Neural progenitor cell (in vitro differentiated cells): ENCODE data around the gene SPATA31A7. TPM values are rescaled to one million over a fixed set of nuclear protein-coding genes. Genes with fewer than 3 reads are reported as not detected.
"Not testable (repeated sequence)": the region's sequence is repeated elsewhere in the genome, so short reads cannot be mapped to it uniquely, and the experiment has no call there.

ENCODE experiments used
- DNase-seq: peaks from one replicate; pipeline ENCODE4 v3.0.0-alpha.2; 2016; ENCODE audit warnings: low spot score
- H2AFZ ChIP-seq: fragments of 200-600 bp; sonication (generic); replicated peaks from 2 replicates; pipeline ENCODE4 v1.6.1; 2016; ENCODE audit warnings: antibody characterized with exemption
- H3F3A ChIP-seq: fragments of 200-600 bp; sonication (generic); 2 replicates; pipeline ENCODE4 v1.6.1; 2016; ENCODE audit warnings: antibody characterized with exemption, low read depth
- H3K27ac ChIP-seq: fragments of 200-600 bp; sonication (generic); 2 replicates; pipeline ENCODE4 v1.5.1; 2016; ENCODE audit warnings: mild to moderate bottlenecking
- H3K27me3 ChIP-seq: fragments of 200-600 bp; sonication (generic); 2 replicates; pipeline ENCODE4 v1.6.1; 2016; ENCODE audit warnings: mild to moderate bottlenecking, moderate library complexity
- H3K36me3 ChIP-seq: fragments of 200-600 bp; sonication (generic); 2 replicates; pipeline ENCODE4 v1.5.1; 2016
- H3K4me1 ChIP-seq: fragments of 200-600 bp; sonication (generic); 2 replicates; pipeline ENCODE4 v1.6.1; 2016; ENCODE audit warnings: mixed run types
- H3K4me2 ChIP-seq: fragments of 200-600 bp; sonication (generic); 2 replicates; pipeline ENCODE4 v1.6.1; 2016
- H3K4me3 ChIP-seq: fragments of 200-600 bp; sonication (generic); 2 replicates; pipeline ENCODE4 v1.5.1; 2016
- H3K79me2 ChIP-seq: fragments of 200-600 bp; sonication (generic); 2 replicates; pipeline ENCODE4 v1.6.1; 2016; ENCODE audit warnings: low read depth
- H3K9ac ChIP-seq: fragments of 200-600 bp; sonication (generic); 2 replicates; pipeline ENCODE4 v1.6.1; 2016
- H3K9me3 ChIP-seq: fragments of 200-600 bp; sonication (generic); 2 replicates; pipeline ENCODE4 v1.5.1; 2016; ENCODE audit warnings: low read depth
- H4K20me1 ChIP-seq: fragments of 200-600 bp; sonication (generic); 2 replicates; pipeline ENCODE4 v1.6.1; 2016; ENCODE audit warnings: low read depth
- H3K27ac Mint-ChIP-seq: 3 replicates; pipeline ENCODE4 v1.8.0; 2021; ENCODE audit warnings: mixed read lengths
- H3K27me3 Mint-ChIP-seq: 2 replicates; pipeline ENCODE4 v1.8.0; 2022; ENCODE audit warnings: low read depth, mild to moderate bottlenecking, inconsistent platforms, moderate library complexity, mixed read lengths; ENCODE audit not compliant: insufficient read depth
- H3K36me3 Mint-ChIP-seq: 3 replicates; pipeline ENCODE4 v1.8.0; 2021; ENCODE audit warnings: mixed read lengths
- H3K4me1 Mint-ChIP-seq: 3 replicates; pipeline ENCODE4 v1.8.0; 2021; ENCODE audit warnings: mixed read lengths
- H3K4me3 Mint-ChIP-seq: 3 replicates; pipeline ENCODE4 v1.8.0; 2021; ENCODE audit warnings: mild to moderate bottlenecking, moderate library complexity, mixed read lengths
- H3K9me3 Mint-ChIP-seq: 3 replicates; pipeline ENCODE4 v1.8.0; 2020; ENCODE audit warnings: mixed read lengths
- small RNA-seq: library from RNA; depleted of rRNA; stranded (forward); fragments of <200 nt; gene quantifications from one replicate; pipeline ENCODE3, GENCODE V24; 2015
- total RNA-seq: library from RNA; depleted of rRNA; stranded (reverse); fragments of >200 nt; gene quantifications from 2 replicates; pipeline ENCODE4 v1.2.3, GENCODE V29; 2015; ENCODE audit warnings: low replicate concordance

SPATA31A7 gene
- total RNA-seq = not detected in 2 replicates

DNA sequence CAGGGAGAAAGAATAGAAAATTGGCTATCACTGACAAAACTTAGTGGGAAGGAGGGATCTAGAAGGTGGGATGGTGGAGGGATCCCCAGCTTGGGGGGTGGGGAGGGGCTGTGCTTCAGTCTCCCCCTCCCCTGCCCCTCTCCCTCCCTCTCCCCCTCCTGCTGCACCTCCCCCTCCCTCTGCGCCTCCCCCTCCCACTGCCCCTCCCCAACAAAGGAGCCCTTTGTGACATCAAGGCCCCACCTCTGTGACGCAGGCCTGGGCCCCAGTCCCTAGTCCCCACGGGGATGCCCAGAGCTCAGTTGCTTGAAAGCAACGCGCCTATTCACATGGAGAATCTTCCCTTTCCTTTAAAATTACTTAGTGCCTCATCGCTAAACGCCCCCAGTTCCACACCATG lies at the start of gene SPATA31A7:
SPATA31A7 (plus strand) TSS at position 301 of the 400 bp plus-strand sequence; CDS start at position 330, 29 bp downstream.
- H3K27ac Mint-ChIP-seq, H3K9ac ChIP-seq, H3K4me3 ChIP-seq, H3K4me1 ChIP-seq, H3K27me3 ChIP-seq, H3K9me3 ChIP-seq, H3F3A ChIP-seq, H3K4me2 ChIP-seq, H3K9me3 Mint-ChIP-seq, H3K79me2 ChIP-seq, DNase-seq, H3K27ac ChIP-seq, H3K36me3 ChIP-seq, H4K20me1 ChIP-seq, H2AFZ ChIP-seq, H3K4me3 Mint-ChIP-seq, H3K4me1 Mint-ChIP-seq, H3K36me3 Mint-ChIP-seq, H3K27me3 Mint-ChIP-seq: not testable (repeated sequence)

DNA sequence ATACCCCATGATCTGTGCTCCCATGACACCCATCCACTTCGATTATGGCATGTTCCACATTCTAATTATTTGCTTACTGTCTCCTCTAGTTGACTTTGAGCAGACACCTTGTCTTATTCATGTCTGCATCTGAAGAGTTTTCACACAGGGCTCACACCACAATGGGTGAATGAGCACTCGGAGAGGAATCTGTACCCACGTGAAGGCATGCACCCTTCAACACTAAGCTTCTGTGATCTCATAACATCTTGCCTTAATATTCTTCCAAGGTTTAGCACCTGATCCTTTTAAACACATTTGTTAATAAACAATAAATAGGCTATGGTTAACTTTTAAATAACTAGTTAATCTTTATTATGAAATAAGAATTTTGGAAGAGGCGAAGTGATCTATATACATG lies 36.6 kb downstream of the SPATA31A7 start:
- not testable (repeated sequence) for H3K79me2 ChIP-seq, H3K27ac Mint-ChIP-seq, H3K27me3 Mint-ChIP-seq, DNase-seq, H3K4me3 ChIP-seq, H4K20me1 ChIP-seq, H3K36me3 ChIP-seq, H3K9ac ChIP-seq, H3K27ac ChIP-seq, H3K4me3 Mint-ChIP-seq, H3K4me2 ChIP-seq, H3K9me3 ChIP-seq, H3K36me3 Mint-ChIP-seq, H2AFZ ChIP-seq, H3K4me1 Mint-ChIP-seq, H3K27me3 ChIP-seq, H3K4me1 ChIP-seq, H3F3A ChIP-seq, H3K9me3 Mint-ChIP-seq

Small RNAs within 50 kb of the gene (small RNA-seq; reads per million reads assigned to genes)
- not detected for gene BX005040.2
